B cell (primary cell): ENCODE measurements around the gene GUCY2D. TPM values are rescaled to one million over a fixed set of nuclear protein-coding genes. Genes with fewer than 3 reads are reported as not detected.

Source experiments
- ATAC-seq: fragments of 200-7000 bp; cut with Tn5 transposase; one replicate; pipeline ENCODE4 v1.10.0; 2021; ENCODE audit warnings: low read depth, mild to moderate bottlenecking, moderate number of reproducible peaks, moderate library complexity
- CTCF ChIA-PET: fragments of 350-600 bp; sonication (Branson Sonifier 250); formaldehyde crosslinking; loops from one replicate; lab custom pipeline; 2021; ENCODE audit warnings: antibody characterized with exemption, inconsistent platforms; lab: Charles Lee
- POLR2A ChIA-PET: fragments of 350-600 bp; sonication (Branson Sonifier 250); formaldehyde crosslinking; loops from one replicate; lab custom pipeline; 2021; ENCODE audit warnings: antibody characterized with exemption; lab: Charles Lee
- DNase-seq: peaks from one replicate; pipeline ENCODE4 v3.0.0; 2013
- H2AFZ ChIP-seq: 2 replicates; pipeline ENCODE4 v1.6.1; 2012; ENCODE audit warnings: mild to moderate bottlenecking, low read depth, low read length; ENCODE audit not compliant: insufficient read depth, poor library complexity, severe bottlenecking
- H3K27ac ChIP-seq, 2 donors: 1 replicate in 1 of 2; 2 replicates in 1 of 2; pipeline ENCODE4 v1.5.1; 2012 to 2013; ENCODE audit warnings: low read length in 2 of 2, mild to moderate bottlenecking in 2 of 2, moderate library complexity in 1 of 2
- H3K27me3 ChIP-seq, 4 experiments: fragments of 200-600 bp in 1 of 4; sonication (generic) in 1 of 4; replicated peaks in 1 of 4; 1 replicate in 2 of 4; 2 replicates in 2 of 4; pipeline versions ENCODE4 v1.6.1 to v1.7.0; 2013 to 2016; ENCODE audit warnings: low read length in 3 of 4, mild to moderate bottlenecking in 2 of 4, mixed read lengths in 1 of 4, moderate library complexity in 1 of 4; ENCODE audit not compliant: insufficient read depth in 4 of 4, control insufficient read depth in 3 of 4; ENCODE audit errors: control extremely low read depth in 1 of 4
- H3K36me3 ChIP-seq, 2 experiments: replicated peaks in 1 of 2; 1 replicate in 1 of 2; 2 replicates in 1 of 2; pipeline versions ENCODE4 v1.6.1 to v1.7.1; 2013; ENCODE audit warnings: low read length in 1 of 2; ENCODE audit not compliant: insufficient read depth in 2 of 2, control insufficient read depth in 1 of 2; ENCODE audit errors: control extremely low read depth in 1 of 2, extremely low read depth in 1 of 2
- H3K4me1 ChIP-seq, 2 donors: fragments of 200-600 bp in 1 of 2; sonication (generic) in 1 of 2; 1 replicate in 1 of 2; 2 replicates in 1 of 2; pipeline versions ENCODE4 v1.5.1 to v1.6.1; 2013 to 2017; ENCODE audit warnings: low read length in 2 of 2; ENCODE audit not compliant: control insufficient read depth in 2 of 2, insufficient read depth in 2 of 2
- H3K4me2 ChIP-seq: replicated peaks from 2 replicates; pipeline ENCODE3; 2012; ENCODE audit warnings: mild to moderate bottlenecking, low read depth, low read length; ENCODE audit not compliant: poor library complexity, severe bottlenecking
- H3K4me3 ChIP-seq, 5 experiments: fragments of 200-600 bp in 1 of 5; sonication (generic) in 1 of 5; 1 replicate in 3 of 5; 2 replicates in 2 of 5; pipeline versions ENCODE4 v1.5.1 to v1.7.0; 2011 to 2016; ENCODE audit warnings: low read length in 4 of 5, mild to moderate bottlenecking in 4 of 5, low read depth in 2 of 5, control low read depth in 1 of 5, moderate library complexity in 1 of 5; ENCODE audit not compliant: insufficient read depth in 1 of 5; ENCODE audit errors: control extremely low read depth in 1 of 5, extremely low read depth in 1 of 5
- H3K79me2 ChIP-seq: fragments of 200-600 bp; sonication (generic); one replicate; pipeline ENCODE4 v1.6.0; 2016; ENCODE audit warnings: low read length; ENCODE audit not compliant: control insufficient read depth, insufficient read depth
- H3K9ac ChIP-seq: fragments of 200-600 bp; sonication (generic); 2 replicates; pipeline ENCODE4 v1.6.1; 2017; ENCODE audit warnings: mild to moderate bottlenecking, low read length, moderate library complexity
- H3K9me3 ChIP-seq, 3 donors: one replicate each; pipeline versions ENCODE4 v1.6.1 to v1.7.1; 2013; ENCODE audit warnings: low read length in 2 of 3; ENCODE audit not compliant: control insufficient read depth in 2 of 3, insufficient read depth in 1 of 3; ENCODE audit errors: control extremely low read depth in 1 of 3
- H4K20me1 ChIP-seq: 2 replicates; pipeline ENCODE4 v1.6.0; 2012; ENCODE audit warnings: mild to moderate bottlenecking, low read length; ENCODE audit not compliant: insufficient read depth, control insufficient read depth, poor library complexity, severe bottlenecking
- H3K27ac Mint-ChIP-seq: one replicate; pipeline ENCODE4 v1.8.0; 2021; ENCODE audit warnings: mixed read lengths
- H3K27me3 Mint-ChIP-seq: one replicate; pipeline ENCODE4 v1.8.0; 2021; ENCODE audit warnings: mixed read lengths
- H3K4me1 Mint-ChIP-seq: one replicate; pipeline ENCODE4 v1.8.0; 2021; ENCODE audit warnings: mixed read lengths
- H3K4me3 Mint-ChIP-seq: one replicate; pipeline ENCODE4 v1.8.0; 2021; ENCODE audit warnings: mixed read lengths
- H3K9me3 Mint-ChIP-seq: one replicate; pipeline ENCODE4 v1.8.0; 2022; ENCODE audit warnings: mixed read lengths; ENCODE audit not compliant: insufficient read depth
- CTCF ChIP-seq: fragments of 200-600 bp; IDR thresholded peaks from one replicate; pipeline ENCODE4 v1.8.0; 2022; ENCODE audit warnings: antibody characterized with exemption, mild to moderate bottlenecking
- EZH2 ChIP-seq: IDR thresholded peaks from 2 replicates; pipeline ENCODE4 v1.6.1; 2012; ENCODE audit warnings: borderline replicate concordance, low read depth, mild to moderate bottlenecking, moderate library complexity, low read length; ENCODE audit not compliant: insufficient read depth, poor library complexity, severe bottlenecking
- WGBS: methylation state at CpG from one replicate; pipeline ENCODE4 v1.1.5; 2013; ENCODE audit warnings: missing lambda C conversion rate; ENCODE audit not compliant: insufficient coverage; 5-methylcytosine and 5-hydroxymethylcytosine counted together
- intact Hi-C: fragments of 100-400 bp; cut with micrococcal nuclease; formaldehyde crosslinking; loops from one replicate; pipeline ENCODE4 v1.10.0; 2022
- polyA plus RNA-seq: library from polyadenylated mRNA; depleted of rRNA; stranded (reverse); fragments of >200 nt; gene quantifications from 2 replicates; pipeline ENCODE4 v1.2.3, GENCODE V29; 2012
- total RNA-seq, 2 donors: library from RNA; stranded (reverse); fragments of 120-200 nt in 1 of 2; gene quantifications; 1 replicate in 1 of 2; 2 replicates in 1 of 2; pipeline versions ENCODE4 v1.2.3 to v1.2.4, GENCODE V29; 2013 to 2022

Gene GUCY2D
- total and polyA plus RNA-seq, 2 donors (not counting 1 experiment from before 2014, with no cell fraction given), result not detected

GRCh38 chr17:8019166-8019565, 16.8 kb downstream of the GUCY2D start:
- ChIA-PET CTCF (interaction anchor here (1.2 kb wide), 1 partner anchor 29 kb away, joined by 4 read pairs; no protein-coding TSS in a partner anchor), POLR2A (interaction anchor here (0.6 kb wide), 1 partner anchor 20 kb away, joined by 3 read pairs; the partner anchor contains the start of gene ALOX15B)
- H3K36me3 ChIP-seq, result no peaks in the 10 kb centered on the region
- H3K4me2 ChIP-seq, result no peak overlapping the region
- H3K9ac ChIP-seq, result no peak overlapping the region
- no peak for TF ChIP-seq CTCF
- TF ChIP-seq EZH2, result no peak
- no peak for DNase-seq
- no peaks in the 10 kb centered on the region for H3K79me2 ChIP-seq
- no peak overlapping the region for H3K27ac ChIP-seq
- H3K4me3 Mint-ChIP-seq, result no peak overlapping the region
- WGBS, result no CpG with 5 or more reads among the region's 5 CpGs
- H3K4me1 Mint-ChIP-seq, result peaks cover 15% of the 10 kb centered on the region
- no peaks in the 10 kb centered on the region for H3K9me3 Mint-ChIP-seq
- intact Hi-C loops, result no loop called here
- H3K27me3 Mint-ChIP-seq, result peaks cover 55% of the 10 kb centered on the region
- H4K20me1 ChIP-seq, result no peaks in the 10 kb centered on the region
- no peak overlapping the region for H3K4me3 ChIP-seq
- no peak overlapping the region for H2AFZ ChIP-seq
- H3K4me1 ChIP-seq, result peaks cover 15 to 16% of the 10 kb centered on the region in 2 donors
- peaks cover 0 to 5% (median 0%) of the 10 kb centered on the region in 3 donors for H3K9me3 ChIP-seq
- H3K27me3 ChIP-seq, result peaks cover 0 to 49% (median 20%) of the 10 kb centered on the region in 4 experiments
- no peak for ATAC-seq
- H3K27ac Mint-ChIP-seq, result no peak overlapping the region
